CD8-positive, alpha-beta memory T cell (primary cell): ENCODE results near the gene TPH2. TPM values are rescaled to one million over a fixed set of nuclear protein-coding genes. Genes with fewer than 3 reads are reported as not detected.

Experiments used
- CTCF ChIA-PET: fragments of 350-600 bp; sonication (Branson Sonifier 250); formaldehyde crosslinking; loops from one replicate; lab custom pipeline; 2021; ENCODE audit warnings: antibody characterized with exemption; lab: Charles Lee
- POLR2A ChIA-PET: fragments of 350-600 bp; sonication (Branson Sonifier 250); formaldehyde crosslinking; loops from one replicate; lab custom pipeline; 2021; ENCODE audit warnings: antibody characterized with exemption; lab: Charles Lee
- DNase-seq, 5 donors: peaks; one replicate each; pipeline versions ENCODE4 v3.0.0 to v3.0.0-alpha.2; 2020 to 2022; ENCODE audit warnings: mixed read lengths in 1 of 5
- H3K27ac ChIP-seq: one replicate; pipeline ENCODE4 v1.7.0; 2013; ENCODE audit warnings: low read depth, mild to moderate bottlenecking, low read length, moderate library complexity
- H3K27me3 ChIP-seq: 2 replicates; pipeline ENCODE4 v1.7.0; 2013; ENCODE audit warnings: low read length, mild to moderate bottlenecking; ENCODE audit not compliant: insufficient read depth, poor library complexity, severe bottlenecking
- H3K36me3 ChIP-seq: 2 replicates; pipeline ENCODE4 v1.7.0; 2013; ENCODE audit warnings: mild to moderate bottlenecking, low read length, moderate library complexity; ENCODE audit not compliant: insufficient read depth
- H3K4me1 ChIP-seq: 2 replicates; pipeline ENCODE4 v1.7.0; 2013; ENCODE audit warnings: mild to moderate bottlenecking, low read length, moderate library complexity; ENCODE audit not compliant: insufficient read depth
- H3K4me3 ChIP-seq: 2 replicates; pipeline ENCODE4 v1.7.0; 2013; ENCODE audit warnings: mild to moderate bottlenecking, low read length
- H3K9me3 ChIP-seq: 2 replicates; pipeline ENCODE4 v1.7.0; 2013; ENCODE audit warnings: mild to moderate bottlenecking, low read length
- H3K27ac Mint-ChIP-seq, 8 donors: one replicate each; pipeline ENCODE4 v1.8.0; 2020 to 2021; ENCODE audit warnings: mixed read lengths in 8 of 8, mild to moderate bottlenecking in 6 of 8, inconsistent platforms in 3 of 8, moderate library complexity in 3 of 8
- H3K27me3 Mint-ChIP-seq, 2 donors: one replicate each; pipeline ENCODE4 v1.8.0; 2020 to 2021; ENCODE audit warnings: mixed read lengths in 2 of 2, mild to moderate bottlenecking in 1 of 2, moderate library complexity in 1 of 2
- H3K36me3 Mint-ChIP-seq, 3 donors: one replicate each; pipeline ENCODE4 v1.8.0; 2020 to 2021; ENCODE audit warnings: mixed read lengths in 3 of 3, inconsistent platforms in 1 of 3, mild to moderate bottlenecking in 1 of 3
- H3K4me1 Mint-ChIP-seq, 3 donors: one replicate each; pipeline ENCODE4 v1.8.0; 2020 to 2021; ENCODE audit warnings: mixed read lengths in 3 of 3, inconsistent platforms in 1 of 3, mild to moderate bottlenecking in 1 of 3
- H3K4me3 Mint-ChIP-seq, 7 donors: one replicate each; pipeline ENCODE4 v1.8.0; 2020 to 2021; ENCODE audit warnings: mixed read lengths in 7 of 7, mild to moderate bottlenecking in 6 of 7, moderate library complexity in 4 of 7, inconsistent platforms in 2 of 7
- H3K9me3 Mint-ChIP-seq, 5 donors: one replicate each; pipeline ENCODE4 v1.8.0; 2020 to 2022; ENCODE audit warnings: mixed read lengths in 5 of 5, mild to moderate bottlenecking in 3 of 5, moderate library complexity in 2 of 5, inconsistent platforms in 1 of 5
- polyA plus RNA-seq: library from polyadenylated mRNA; unstranded; fragments of 300-500 nt; fragmentation: Illumina TruSeq; gene quantifications from one replicate; pipeline ENCODE4 v1.2.3, GENCODE V29; 2021
- total RNA-seq, 2 experiments: library from RNA; stranded (reverse); gene quantifications; one replicate each; pipeline ENCODE4 v1.2.3, GENCODE V29; 2021

Gene TPH2
- total and polyA plus RNA-seq, 3 experiments from 2014 or later: not detected

DNA sequence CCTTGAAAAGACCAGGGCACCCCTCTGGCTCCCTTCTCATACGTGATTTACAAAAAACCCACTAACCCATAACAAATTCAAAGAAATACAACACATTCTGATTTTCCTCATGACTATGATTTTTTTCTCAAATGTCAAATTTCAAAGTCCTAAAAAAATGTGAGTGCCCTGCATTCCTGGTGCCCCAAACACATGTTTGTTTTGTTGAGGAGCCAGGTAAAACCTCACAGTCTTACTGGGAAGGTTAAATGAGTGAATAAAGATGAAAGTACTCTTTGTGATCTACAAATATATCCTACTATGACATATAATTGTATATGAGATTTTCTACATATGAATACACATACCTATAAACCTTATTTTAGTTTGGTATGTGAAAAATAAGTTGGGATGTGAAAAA lies 30.7 kb downstream of the TPH2 start:
- H3K27ac ChIP-seq: no peak overlapping the region
- CTCF ChIA-PET: no interaction called here
- POLR2A ChIA-PET: no interaction called here
- Mint-ChIP-seq H3K36me3 (no peaks in the 10 kb centered on the region), H3K27ac (no peak overlapping the region), H3K27me3 (peaks cover 8 to 47% of the 10 kb centered on the region in 2 donors), H3K4me1 (peaks cover 0 to 3% (median 0%) of the 10 kb centered on the region in 3 donors), H3K4me3 (no peak overlapping the region), H3K9me3 (no peaks in the 10 kb centered on the region)
- no peaks in the 10 kb centered on the region for H3K9me3 ChIP-seq
- DNase-seq: no peak
- no peaks in the 10 kb centered on the region for H3K27me3 ChIP-seq
- H3K4me3 ChIP-seq: no peak overlapping the region
- H3K36me3 ChIP-seq: no peaks in the 10 kb centered on the region
- H3K4me1 ChIP-seq: no peaks in the 10 kb centered on the region

- Mint-ChIP-seq H3K9me3 (no peaks in the 10 kb centered on the region), H3K27ac (no peak overlapping the region), H3K4me3 (no peak overlapping the region), H3K27me3 (peaks cover 11 to 45% of the 10 kb centered on the region in 2 donors), H3K4me1 (peaks cover 0 to 3% (median 0%) of the 10 kb centered on the region in 3 donors), H3K36me3 (no peaks in the 10 kb centered on the region)
- no peak for DNase-seq
- no peaks in the 10 kb centered on the region for H3K27me3 ChIP-seq
- H3K9me3 ChIP-seq: no peaks in the 10 kb centered on the region
- POLR2A ChIA-PET: no interaction called here
- H3K27ac ChIP-seq: no peak overlapping the region
- H3K36me3 ChIP-seq: no peaks in the 10 kb centered on the region
- no peaks in the 10 kb centered on the region for H3K4me1 ChIP-seq
- CTCF ChIA-PET: no interaction called here
- no peak overlapping the region for H3K4me3 ChIP-seq
These were observed 31.4 kb downstream of the TPH2 start for GRCh38 chr12:71970031-71970430.

- peaks cover 0 to 3% (median 0%) of the 10 kb centered on the region in 3 donors for H3K4me1 Mint-ChIP-seq
- CTCF ChIA-PET: no interaction called here
These were observed 33.9 kb downstream of the TPH2 start for GRCh38 chr12:71972441-71973074.

GRCh38 chr12:71973687-71974086 lies 35.0 kb downstream of the TPH2 start:
- no peak overlapping the region for H3K4me3 ChIP-seq
- Mint-ChIP-seq H3K27me3 (peaks cover 8 to 18% of the 10 kb centered on the region in 2 donors), H3K4me1 (peaks cover 0 to 3% (median 0%) of the 10 kb centered on the region in 3 donors), H3K9me3 (no peaks in the 10 kb centered on the region), H3K4me3 (no peak overlapping the region), H3K27ac (no peak overlapping the region), H3K36me3 (no peaks in the 10 kb centered on the region)
- no peaks in the 10 kb centered on the region for H3K4me1 ChIP-seq
- no peaks in the 10 kb centered on the region for H3K36me3 ChIP-seq
- POLR2A ChIA-PET: no interaction called here
- no peaks in the 10 kb centered on the region for H3K9me3 ChIP-seq
- DNase-seq: no peak
- H3K27ac ChIP-seq: no peak overlapping the region
- CTCF ChIA-PET: no interaction called here
- H3K27me3 ChIP-seq: no peaks in the 10 kb centered on the region

More at GRCh38 chr12:71972441-71973074, 33.9 kb downstream of the TPH2 start:
- Mint-ChIP-seq H3K4me3 (no peak overlapping the region), H3K27me3 (peaks cover 14 to 28% of the 10 kb centered on the region in 2 donors), H3K36me3 (no peaks in the 10 kb centered on the region), H3K27ac (no peak overlapping the region), H3K9me3 (no peaks in the 10 kb centered on the region)
- no peaks in the 10 kb centered on the region for H3K36me3 ChIP-seq
- no peak overlapping the region for H3K27ac ChIP-seq
- H3K9me3 ChIP-seq: no peaks in the 10 kb centered on the region
- no peaks in the 10 kb centered on the region for H3K27me3 ChIP-seq
- POLR2A ChIA-PET: no interaction called here
- H3K4me3 ChIP-seq: no peak overlapping the region
- DNase-seq: no peak
- no peaks in the 10 kb centered on the region for H3K4me1 ChIP-seq

- no peaks in the 10 kb centered on the region for H3K36me3 Mint-ChIP-seq
- Histone ChIP-seq H3K36me3 (no peaks in the 10 kb centered on the region), H3K27me3 (no peaks in the 10 kb centered on the region), H3K4me1 (no peaks in the 10 kb centered on the region), H3K27ac (no peak overlapping the region), H3K4me3 (no peak overlapping the region), H3K9me3 (no peaks in the 10 kb centered on the region)
- ChIA-PET POLR2A (no interaction called here), CTCF (no interaction called here)
- DNase-seq: no peak
- H3K4me3 Mint-ChIP-seq: no peak overlapping the region
- H3K9me3 Mint-ChIP-seq: no peaks in the 10 kb centered on the region
- no peak overlapping the region for H3K27ac Mint-ChIP-seq
- H3K27me3 Mint-ChIP-seq: peaks cover 5 to 13% of the 10 kb centered on the region in 2 donors
- H3K4me1 Mint-ChIP-seq: no peaks in the 10 kb centered on the region
These were observed 41.9 kb downstream of the TPH2 start for GRCh38 chr12:71980538-71980937.

DNA sequence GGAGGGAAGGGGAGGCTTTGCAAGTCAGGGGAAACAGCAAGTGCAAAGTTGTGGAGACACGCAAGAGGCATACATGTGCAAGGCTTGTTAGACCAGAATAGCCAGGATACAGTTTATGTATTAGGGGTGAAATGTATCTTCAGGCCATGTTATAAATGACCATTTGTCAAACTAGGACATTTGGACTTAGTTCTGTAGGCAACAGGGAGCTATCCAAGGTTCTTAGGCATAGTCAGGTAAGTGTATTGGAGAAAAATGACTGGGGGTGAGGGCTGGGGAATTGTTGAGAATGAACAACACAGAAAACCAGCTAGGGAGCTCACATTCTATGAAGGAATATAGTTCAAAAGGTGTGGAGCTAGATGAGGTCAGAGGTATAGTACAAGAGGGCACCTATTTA lies 42.5 kb downstream of the TPH2 start:
- Mint-ChIP-seq H3K36me3 (no peaks in the 10 kb centered on the region), H3K4me3 (no peak overlapping the region), H3K4me1 (no peaks in the 10 kb centered on the region), H3K27ac (no peak overlapping the region), H3K9me3 (no peaks in the 10 kb centered on the region), H3K27me3 (peaks cover 5 to 13% of the 10 kb centered on the region in 2 donors)
- Histone ChIP-seq H3K4me3 (no peak overlapping the region), H3K27me3 (no peaks in the 10 kb centered on the region), H3K36me3 (no peaks in the 10 kb centered on the region), H3K27ac (no peak overlapping the region), H3K4me1 (no peaks in the 10 kb centered on the region), H3K9me3 (no peaks in the 10 kb centered on the region)
- no peak for DNase-seq
- ChIA-PET CTCF (no interaction called here), POLR2A (no interaction called here)

GRCh38 chr12:71994715-71995114 lies 56.1 kb downstream of the TPH2 start:
- no peak overlapping the region for H3K4me3 ChIP-seq
- CTCF ChIA-PET: no interaction called here
- no peaks in the 10 kb centered on the region for H3K4me1 Mint-ChIP-seq

GRCh38 chr12:71999795-72000194 lies 61.1 kb downstream of the TPH2 start:
- H3K9me3 ChIP-seq: no peaks in the 10 kb centered on the region
- no peaks in the 10 kb centered on the region for H3K4me1 ChIP-seq
- DNase-seq: no peak
- Mint-ChIP-seq H3K4me3 (no peak overlapping the region), H3K9me3 (no peaks in the 10 kb centered on the region), H3K27ac (no peak overlapping the region), H3K27me3 (peaks cover 7 to 12% of the 10 kb centered on the region in 2 donors), H3K4me1 (no peaks in the 10 kb centered on the region), H3K36me3 (no peaks in the 10 kb centered on the region)
- H3K27me3 ChIP-seq: no peaks in the 10 kb centered on the region
- H3K4me3 ChIP-seq: no peak overlapping the region
- no peak overlapping the region for H3K27ac ChIP-seq
- CTCF ChIA-PET: no interaction called here
- no peaks in the 10 kb centered on the region for H3K36me3 ChIP-seq
- POLR2A ChIA-PET: no interaction called here

More at GRCh38 chr12:71994715-71995114, 56.1 kb downstream of the TPH2 start:
- Mint-ChIP-seq H3K4me3 (no peak overlapping the region), H3K27me3 (peaks cover 5 to 10% of the 10 kb centered on the region in 2 donors), H3K27ac (no peak overlapping the region), H3K9me3 (no peaks in the 10 kb centered on the region), H3K36me3 (no peaks in the 10 kb centered on the region)
- POLR2A ChIA-PET: no interaction called here
- no peak for DNase-seq
- no peaks in the 10 kb centered on the region for H3K27me3 ChIP-seq
- no peaks in the 10 kb centered on the region for H3K9me3 ChIP-seq
- no peak overlapping the region for H3K27ac ChIP-seq
- H3K4me1 ChIP-seq: no peaks in the 10 kb centered on the region
- no peaks in the 10 kb centered on the region for H3K36me3 ChIP-seq
